ENCODE measurements around the gene CYBA. TPM values are rescaled to one million over a fixed set of nuclear protein-coding genes. Genes with fewer than 3 reads are reported as not detected.

CYBA gene
- total and polyA plus RNA-seq, 9 donors, result 6.5 to 244 (median 56.6) TPM

DNA sequence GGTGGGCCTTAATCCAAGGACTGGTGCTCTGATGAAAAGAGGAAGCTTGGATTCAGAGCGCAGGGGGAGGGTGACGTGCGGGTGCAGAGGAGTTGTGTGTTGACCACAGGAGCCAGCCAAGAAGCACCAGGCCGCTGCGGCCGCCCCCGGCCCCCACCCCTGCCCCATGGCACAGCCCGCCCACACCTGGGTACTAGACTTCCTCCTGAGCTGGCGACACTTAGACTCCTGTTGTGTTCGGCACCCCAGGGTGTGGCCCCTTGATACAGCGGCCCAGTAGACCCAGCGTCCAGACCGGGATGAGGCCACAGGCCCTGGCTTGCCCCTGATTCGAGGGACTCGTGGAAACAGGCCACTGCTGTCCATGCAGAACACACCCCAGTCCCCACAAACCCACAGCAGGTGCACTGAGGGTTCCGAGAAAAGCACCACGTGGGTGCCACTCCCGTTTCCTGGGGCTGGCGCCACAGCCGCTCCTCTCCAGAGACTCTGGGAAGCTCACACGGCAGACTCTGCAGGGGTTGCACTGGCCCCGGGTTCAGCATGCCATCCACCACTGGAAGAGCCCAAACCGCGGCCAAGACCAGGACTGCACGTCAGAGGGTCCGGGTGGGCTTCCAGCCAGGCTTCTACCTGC lies 41.2 kb upstream of the CYBA start:
- H3K27ac ChIP-seq, result no peak overlapping the region
- DNase-seq, result no peak
- H3K9me3 ChIP-seq, result no peaks in the 10 kb centered on the region
- no peak overlapping the region for H3K4me3 ChIP-seq
- WGBS, 3 donors, result 73 to 79% (median 74%) methylated on average over 15 to 26 of the region's 26 CpGs
- no peaks in the 10 kb centered on the region for H3K4me1 ChIP-seq (ENCODE audit: insufficient read depth)
- H3K36me3 ChIP-seq, result no peaks in the 10 kb centered on the region
- H3K27me3 ChIP-seq, result peaks cover 2% of the 10 kb centered on the region
- no peak for TF ChIP-seq POLR2A (IDR thresholded peaks at IDR 0.05)
- intact Hi-C loops (cut with DNase I), result no loop called here

DNA sequence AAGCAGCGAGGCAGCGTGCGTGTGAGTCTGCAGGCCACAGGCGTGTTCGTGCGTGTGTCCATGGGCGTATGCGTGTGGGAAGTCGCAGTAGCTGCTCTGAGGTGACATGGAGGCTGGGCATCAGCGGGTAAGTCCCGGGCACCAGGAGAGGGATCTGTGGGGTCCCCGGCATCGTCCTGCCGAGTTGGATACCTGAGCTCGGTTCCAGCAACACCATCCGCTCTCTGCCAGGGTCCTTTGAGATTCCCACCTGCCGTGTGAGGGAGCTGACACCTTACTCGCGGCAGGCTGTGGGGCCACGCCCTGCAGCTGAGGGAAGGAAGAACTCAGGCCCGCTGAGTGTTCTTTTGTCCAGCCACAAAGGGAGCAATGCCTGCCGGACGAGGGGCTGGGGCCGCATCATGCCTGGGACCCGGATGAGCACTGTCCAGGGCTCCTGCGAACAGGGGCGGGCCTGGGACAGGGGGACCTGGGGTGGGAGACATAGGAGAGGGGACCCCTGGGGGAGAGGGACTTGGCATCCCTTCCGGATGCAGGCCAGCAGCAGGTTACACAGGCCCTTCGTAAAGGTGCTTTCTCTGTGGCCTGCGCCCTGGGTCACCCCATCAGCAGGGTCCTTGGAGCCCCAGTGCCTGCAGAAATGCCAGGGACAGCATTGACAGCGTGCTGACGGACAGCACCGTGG lies 40.4 kb upstream of the CYBA start:
- peaks cover 2% of the 10 kb centered on the region for H3K27me3 ChIP-seq
- 78 to 83% (median 82%) methylated on average over 32 to 33 of the region's 33 CpGs for WGBS, 3 donors
- intact Hi-C loops (cut with DNase I), result no loop called here
- no peaks in the 10 kb centered on the region for H3K36me3 ChIP-seq
- no peaks in the 10 kb centered on the region for H3K9me3 ChIP-seq
- TF ChIP-seq POLR2A (IDR thresholded peaks at IDR 0.05) (no peak), EP300 (IDR thresholded peaks at IDR 0.05) (no peak)
- TF ChIP-seq, protein P1, sequence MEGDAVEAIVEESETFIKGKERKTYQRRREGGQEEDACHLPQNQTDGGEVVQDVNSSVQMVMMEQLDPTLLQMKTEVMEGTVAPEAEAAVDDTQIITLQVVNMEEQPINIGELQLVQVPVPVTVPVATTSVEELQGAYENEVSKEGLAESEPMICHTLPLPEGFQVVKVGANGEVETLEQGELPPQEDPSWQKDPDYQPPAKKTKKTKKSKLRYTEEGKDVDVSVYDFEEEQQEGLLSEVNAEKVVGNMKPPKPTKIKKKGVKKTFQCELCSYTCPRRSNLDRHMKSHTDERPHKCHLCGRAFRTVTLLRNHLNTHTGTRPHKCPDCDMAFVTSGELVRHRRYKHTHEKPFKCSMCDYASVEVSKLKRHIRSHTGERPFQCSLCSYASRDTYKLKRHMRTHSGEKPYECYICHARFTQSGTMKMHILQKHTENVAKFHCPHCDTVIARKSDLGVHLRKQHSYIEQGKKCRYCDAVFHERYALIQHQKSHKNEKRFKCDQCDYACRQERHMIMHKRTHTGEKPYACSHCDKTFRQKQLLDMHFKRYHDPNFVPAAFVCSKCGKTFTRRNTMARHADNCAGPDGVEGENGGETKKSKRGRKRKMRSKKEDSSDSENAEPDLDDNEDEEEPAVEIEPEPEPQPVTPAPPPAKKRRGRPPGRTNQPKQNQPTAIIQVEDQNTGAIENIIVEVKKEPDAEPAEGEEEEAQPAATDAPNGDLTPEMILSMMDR (IDR thresholded peaks at IDR 0.05), result no peak
- H3K27ac ChIP-seq, result no peak overlapping the region
- no peak for DNase-seq
- no peak overlapping the region for H3K4me3 ChIP-seq
- peaks cover 2% of the 10 kb centered on the region for H3K4me1 ChIP-seq (ENCODE audit: insufficient read depth)

GRCh38 chr16:88690341-88691128 lies 39.7 kb upstream of the CYBA start:
- intact Hi-C loops (cut with DNase I), result no loop called here
- 65 to 74% (median 68%) methylated on average over 21 of the region's 21 CpGs for WGBS, 3 donors
- H3K4me1 ChIP-seq (ENCODE audit: insufficient read depth), result peaks cover 2% of the 10 kb centered on the region
- H3K4me3 ChIP-seq, result no peak overlapping the region
- H3K27ac ChIP-seq, result no peak overlapping the region
- H3K36me3 ChIP-seq, result no peaks in the 10 kb centered on the region
- H3K9me3 ChIP-seq, result no peaks in the 10 kb centered on the region
- TF ChIP-seq, protein P1 (IDR thresholded peaks at IDR 0.05), result no peak
- no peak for TF ChIP-seq EP300 (IDR thresholded peaks at IDR 0.05)
- no peak for TF ChIP-seq POLR2A (IDR thresholded peaks at IDR 0.05)
- DNase-seq, result no peak
- H3K27me3 ChIP-seq, result peaks cover 2% of the 10 kb centered on the region

GRCh38 chr16:88688013-88688778 lies 37.3 kb upstream of the CYBA start:
- Histone ChIP-seq H3K4me1 (ENCODE audit: insufficient read depth) (peaks cover 2% of the 10 kb centered on the region), H3K36me3 (no peaks in the 10 kb centered on the region), H3K27me3 (peaks cover 5% of the 10 kb centered on the region), H3K4me3 (no peak overlapping the region), H3K9me3 (no peaks in the 10 kb centered on the region), H3K27ac (no peak overlapping the region)
- TF ChIP-seq EP300 (IDR thresholded peaks at IDR 0.05), result no peak
- TF ChIP-seq POLR2A (IDR thresholded peaks at IDR 0.05), result no peak
- TF ChIP-seq, protein P1 (IDR thresholded peaks at IDR 0.05), result no peak
- intact Hi-C loops (cut with DNase I), result no loop called here
- no peak for DNase-seq
- WGBS, 3 donors, result 20 to 26% (median 24%) methylated on average over 28 of the region's 28 CpGs

All from ovary (tissue), 9 donors.